ENCODE measurements around the gene ACAD11. TPM values are rescaled to one million over a fixed set of nuclear protein-coding genes. Genes with fewer than 3 reads are reported as not detected.

ACAD11 gene
- total RNA-seq, 1 experiment from 2014 or later = 15.6 TPM

DNA sequence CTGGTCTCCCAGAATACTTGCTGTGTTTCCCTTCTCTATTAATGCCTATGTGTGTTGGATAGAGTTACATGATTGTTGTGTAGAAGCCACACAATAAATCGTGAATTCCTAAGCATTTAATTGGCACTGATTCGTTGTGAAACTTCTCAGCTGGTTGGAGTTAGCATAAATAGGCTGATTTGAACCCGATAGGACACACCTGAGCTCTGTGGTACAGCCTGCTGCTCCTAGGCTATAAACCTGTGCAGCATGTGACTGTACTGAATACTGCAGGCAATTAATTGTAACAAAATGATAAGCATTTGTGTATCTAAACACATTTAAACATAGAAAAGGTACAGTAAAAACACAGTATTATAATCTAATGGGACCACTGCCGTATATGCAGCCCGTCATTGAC lies 4.9 kb downstream of the ACAD11 start:
- Mint-ChIP-seq H3K9me3 (no peaks in the 10 kb centered on the region), H3K36me3 (ENCODE audit: insufficient read depth in 1 of 3, low read depth in 3 of 3) (no peaks in the 10 kb centered on the region), H3K27me3 (ENCODE audit: low read depth) (no peaks in the 10 kb centered on the region), H3K27ac (no peak overlapping the region), H3K4me3 (no peak overlapping the region), H3K4me1 (peaks cover 5% of the 10 kb centered on the region in 2 experiments)
- H3K23me2 ChIP-seq (ENCODE audit: insufficient read length, low read depth, low read length, poor library complexity, severe bottlenecking) = peaks cover 7% of the 10 kb centered on the region
- no peak overlapping the region for H3T11ph ChIP-seq (ENCODE audit: low read length)
- no peaks in the 10 kb centered on the region for H3K79me1 ChIP-seq (ENCODE audit: insufficient read depth, low read depth, low read length, poor library complexity, severe bottlenecking)
- H3K23ac ChIP-seq (ENCODE audit: insufficient read length, low read depth, low read length) = no peak overlapping the region
- H3K4ac ChIP-seq (ENCODE audit: low read depth, low read length) = no peak overlapping the region
- H2BK12ac ChIP-seq (ENCODE audit: insufficient read length, low read depth, low read length) = no peak overlapping the region
- TF ChIP-seq, protein P1, sequence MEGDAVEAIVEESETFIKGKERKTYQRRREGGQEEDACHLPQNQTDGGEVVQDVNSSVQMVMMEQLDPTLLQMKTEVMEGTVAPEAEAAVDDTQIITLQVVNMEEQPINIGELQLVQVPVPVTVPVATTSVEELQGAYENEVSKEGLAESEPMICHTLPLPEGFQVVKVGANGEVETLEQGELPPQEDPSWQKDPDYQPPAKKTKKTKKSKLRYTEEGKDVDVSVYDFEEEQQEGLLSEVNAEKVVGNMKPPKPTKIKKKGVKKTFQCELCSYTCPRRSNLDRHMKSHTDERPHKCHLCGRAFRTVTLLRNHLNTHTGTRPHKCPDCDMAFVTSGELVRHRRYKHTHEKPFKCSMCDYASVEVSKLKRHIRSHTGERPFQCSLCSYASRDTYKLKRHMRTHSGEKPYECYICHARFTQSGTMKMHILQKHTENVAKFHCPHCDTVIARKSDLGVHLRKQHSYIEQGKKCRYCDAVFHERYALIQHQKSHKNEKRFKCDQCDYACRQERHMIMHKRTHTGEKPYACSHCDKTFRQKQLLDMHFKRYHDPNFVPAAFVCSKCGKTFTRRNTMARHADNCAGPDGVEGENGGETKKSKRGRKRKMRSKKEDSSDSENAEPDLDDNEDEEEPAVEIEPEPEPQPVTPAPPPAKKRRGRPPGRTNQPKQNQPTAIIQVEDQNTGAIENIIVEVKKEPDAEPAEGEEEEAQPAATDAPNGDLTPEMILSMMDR (conservative IDR thresholded peaks at IDR 0.05) = no peak
- H4K5ac ChIP-seq (ENCODE audit: insufficient read length, low read depth, low read length) = no peak overlapping the region
- no peak overlapping the region for H2BK15ac ChIP-seq (ENCODE audit: low read depth, low read length)
- H3K18ac ChIP-seq (ENCODE audit: insufficient read length, low read depth, low read length) = no peak overlapping the region
- H3K56ac ChIP-seq (ENCODE audit: insufficient read length, low read depth, low read length) = no peak overlapping the region
- H2BK120ac ChIP-seq (ENCODE audit: low read depth, low read length, poor library complexity, severe bottlenecking) = no peak overlapping the region
- H3K27ac ChIP-seq (ENCODE audit: insufficient read length, low read depth, low read length) = no peak overlapping the region
- no peak overlapping the region for H3K9ac ChIP-seq (ENCODE audit: extremely low read depth, insufficient read length, low read length)
- no peaks in the 10 kb centered on the region for H4K20me1 ChIP-seq (ENCODE audit: control insufficient read depth, insufficient read depth, insufficient read length)
- H3K14ac ChIP-seq (ENCODE audit: insufficient read depth, low read length) = no peak overlapping the region
- no peak overlapping the region for H2BK20ac ChIP-seq (ENCODE audit: low read depth, low read length, poor library complexity, severe bottlenecking)
- no peak overlapping the region for H4K91ac ChIP-seq (ENCODE audit: insufficient read length, low read depth, low read length)
- H2AFZ ChIP-seq (ENCODE audit: low read length) = no peak overlapping the region
- H3K27me3 ChIP-seq (ENCODE audit: insufficient read depth, low read length) = no peaks in the 10 kb centered on the region
- DNase-seq = no peak
- H3K79me2 ChIP-seq (ENCODE audit: insufficient read depth, low read length) = no peaks in the 10 kb centered on the region
- H3K4me2 ChIP-seq (ENCODE audit: insufficient read depth, insufficient read length, low read length) = no peak overlapping the region
- no peak overlapping the region for H2AK5ac ChIP-seq (ENCODE audit: insufficient read length, low read length)
- no peak overlapping the region for H2BK5ac ChIP-seq (ENCODE audit: insufficient read length, low read length)
- H3K4me1 ChIP-seq (ENCODE audit: insufficient read depth, low read length) = no peaks in the 10 kb centered on the region
- no peak overlapping the region for H4K8ac ChIP-seq (replicated peaks; ENCODE audit: insufficient read length, low read depth, low read length)
- no CpG with 5 or more reads among the region's 5 CpGs for WGBS (ENCODE audit: extremely low coverage, insufficient read length, low lambda C conversion rate)
- H3K9me3 ChIP-seq (ENCODE audit: control insufficient read depth, low read depth, low read length) = no peaks in the 10 kb centered on the region
